NCI-H2029 (cell line): ENCODE results near the gene PYGB.
"Not testable (repeated sequence)": the region's sequence is repeated elsewhere in the genome, so short reads cannot be mapped to it uniquely, and the experiment has no call there.

Experiments
- DNase-seq: peaks from one replicate; lab custom pipeline; 2025; lab: John Stamatoyannopoulos, UW

Gene PYGB

GRCh38 chr20:25296094-25297093 lies 48.5 kb downstream of the PYGB start:
- DNase-seq: peak; percentile 33

- no peak for DNase-seq
These were observed 49.4 kb downstream of the PYGB start for GRCh38 chr20:25297141-25297905.

GRCh38 chr20:25299806-25300205 lies 51.9 kb downstream of the PYGB start:
- no peak for DNase-seq

GRCh38 chr20:25300496-25301170 lies 52.7 kb downstream of the PYGB start:
- DNase-seq: no peak

- DNase-seq: no peak
These were observed 53.6 kb downstream of the PYGB start for GRCh38 chr20:25301357-25301920.

GRCh38 chr20:25302596-25302995 lies 54.7 kb downstream of the PYGB start:
- DNase-seq: no peak

GRCh38 chr20:25303292-25304024 lies 55.6 kb downstream of the PYGB start:
- no peak for DNase-seq

- no peak for DNase-seq
These were observed 56.2 kb downstream of the PYGB start for GRCh38 chr20:25304025-25304549.

- no peak for DNase-seq
These were observed 59.4 kb downstream of the PYGB start for GRCh38 chr20:25306991-25307903.

- no peak for DNase-seq
These were observed 60.2 kb downstream of the PYGB start for GRCh38 chr20:25308083-25308491.

GRCh38 chr20:25308671-25309394 lies 60.9 kb downstream of the PYGB start:
- no peak for DNase-seq

- peak; percentile 13 for DNase-seq
These were observed 61.7 kb downstream of the PYGB start for GRCh38 chr20:25309395-25310267.

GRCh38 chr20:25310268-25310920 lies 62.5 kb downstream of the PYGB start:
- DNase-seq: peak; percentile 63

GRCh38 chr20:25310921-25311728 lies 63.2 kb downstream of the PYGB start:
- DNase-seq: peak; percentile 52

- DNase-seq: not testable (repeated sequence)
These were observed 64.8 kb downstream of the PYGB start for GRCh38 chr20:25312716-25313115.

GRCh38 chr20:25313593-25313992 lies 65.7 kb downstream of the PYGB start:
- peak; percentile 29 for DNase-seq
